GM18873 (cell line): ENCODE measurements around the gene IFT88.

Experiments
- ATAC-seq: cut with Tn5 transposase; IDR thresholded peaks from one replicate; pipeline ENCODE4 v1.9.1; 2021; ENCODE audit warnings: mild to moderate bottlenecking, moderate library complexity, moderate number of reproducible peaks; ENCODE audit not compliant: unreplicated experiment, low FRiP score

Gene IFT88

DNA sequence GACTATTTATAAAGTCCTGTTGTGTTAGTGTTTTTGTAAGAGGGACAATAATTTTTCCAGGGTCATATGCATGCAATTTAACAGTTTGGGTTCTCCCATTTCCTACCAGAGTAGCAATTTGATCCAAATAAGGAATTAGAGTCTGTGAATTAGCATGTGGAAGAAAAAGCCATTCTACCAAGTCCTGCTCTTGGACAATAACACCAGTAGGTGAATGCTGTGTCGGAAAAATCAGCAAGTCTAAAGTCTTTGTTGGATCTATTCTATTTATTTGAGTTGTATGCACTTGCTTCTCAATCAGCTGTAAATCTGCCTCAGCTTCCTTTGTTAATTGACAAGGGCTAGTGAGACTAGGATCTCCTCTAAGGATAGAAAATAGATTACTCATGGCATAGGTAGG, 115.1 kb downstream of the IFT88 start:
- no peak for ATAC-seq

DNA sequence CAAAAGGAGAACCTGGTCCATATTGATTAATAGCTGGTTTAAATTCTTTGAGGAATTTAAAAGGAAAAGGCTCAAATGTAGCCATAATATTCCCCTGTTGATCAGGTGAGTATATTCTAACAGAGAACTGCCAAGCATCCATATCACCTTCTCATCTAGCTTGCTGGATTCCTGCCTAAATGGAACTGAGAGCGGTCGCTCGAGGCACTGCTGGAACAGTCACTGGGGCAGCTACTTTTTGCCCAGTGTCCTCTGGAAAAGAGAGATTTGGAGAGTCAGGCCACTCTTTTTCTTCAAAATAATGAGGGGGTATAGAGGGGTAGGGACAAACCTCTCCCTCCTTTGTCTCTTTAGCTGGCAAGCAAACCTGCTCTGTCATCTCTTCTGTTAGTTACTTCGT, 117.1 kb downstream of the IFT88 start:
- no peak for ATAC-seq

DNA sequence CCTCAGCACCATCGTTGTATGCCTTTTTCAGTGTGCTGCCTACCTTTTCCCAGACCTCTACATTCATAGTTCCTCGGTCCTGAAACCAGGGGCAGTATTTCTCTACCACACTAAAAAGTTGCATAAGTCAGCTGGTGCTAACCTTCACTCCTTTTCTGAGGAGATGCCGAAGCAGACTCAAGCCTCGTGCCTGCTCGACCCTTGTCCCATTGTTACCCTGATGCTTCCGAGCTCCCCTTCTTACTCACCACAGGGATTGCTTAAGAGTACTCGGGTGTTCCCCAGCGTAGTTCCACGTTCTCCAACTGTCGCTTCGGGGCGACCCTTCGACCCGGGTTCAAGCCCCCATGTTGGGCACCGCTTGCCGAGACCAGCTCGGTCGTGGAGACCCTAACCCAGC, 117.6 kb downstream of the IFT88 start:
- ATAC-seq, result no peak

DNA sequence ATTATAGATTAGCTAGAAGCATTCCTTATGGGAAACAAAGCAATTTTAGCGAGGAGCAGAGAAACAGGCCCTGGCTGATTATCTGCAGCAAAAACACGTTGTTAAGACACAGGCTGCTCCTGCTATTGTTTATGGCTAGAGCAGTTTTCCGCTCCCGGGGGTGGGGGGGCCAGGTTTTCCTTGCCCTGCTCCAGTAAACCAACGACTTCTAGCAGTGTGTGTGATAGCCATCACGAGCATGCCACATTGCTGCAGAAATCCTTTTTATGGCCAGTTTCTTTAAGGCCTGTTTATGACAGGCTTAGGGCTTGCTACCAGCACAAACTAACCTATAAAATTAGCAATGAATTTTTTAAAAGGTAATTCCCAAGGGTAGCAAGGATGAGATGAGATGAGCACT, 118.1 kb downstream of the IFT88 start:
- no peak for ATAC-seq

DNA sequence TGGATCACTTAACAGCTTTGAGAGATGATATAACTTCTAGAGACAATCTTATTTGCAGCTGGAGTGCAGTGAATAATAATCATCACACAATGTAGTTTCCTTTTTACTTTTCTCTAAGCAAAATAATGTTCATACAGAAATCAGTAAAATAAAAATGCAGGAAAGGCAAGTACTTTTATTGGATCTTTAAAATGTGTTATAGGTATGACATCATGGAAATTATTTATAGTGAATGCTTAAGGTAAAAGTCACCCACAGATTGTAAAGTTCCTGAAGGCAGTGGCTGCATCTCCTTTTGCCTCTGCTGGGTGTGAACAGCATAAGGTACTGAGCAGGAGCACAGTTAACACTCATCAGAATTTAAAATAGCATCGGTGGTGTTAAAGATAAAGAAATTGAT, 119.2 kb downstream of the IFT88 start:
- ATAC-seq, result no peak

DNA sequence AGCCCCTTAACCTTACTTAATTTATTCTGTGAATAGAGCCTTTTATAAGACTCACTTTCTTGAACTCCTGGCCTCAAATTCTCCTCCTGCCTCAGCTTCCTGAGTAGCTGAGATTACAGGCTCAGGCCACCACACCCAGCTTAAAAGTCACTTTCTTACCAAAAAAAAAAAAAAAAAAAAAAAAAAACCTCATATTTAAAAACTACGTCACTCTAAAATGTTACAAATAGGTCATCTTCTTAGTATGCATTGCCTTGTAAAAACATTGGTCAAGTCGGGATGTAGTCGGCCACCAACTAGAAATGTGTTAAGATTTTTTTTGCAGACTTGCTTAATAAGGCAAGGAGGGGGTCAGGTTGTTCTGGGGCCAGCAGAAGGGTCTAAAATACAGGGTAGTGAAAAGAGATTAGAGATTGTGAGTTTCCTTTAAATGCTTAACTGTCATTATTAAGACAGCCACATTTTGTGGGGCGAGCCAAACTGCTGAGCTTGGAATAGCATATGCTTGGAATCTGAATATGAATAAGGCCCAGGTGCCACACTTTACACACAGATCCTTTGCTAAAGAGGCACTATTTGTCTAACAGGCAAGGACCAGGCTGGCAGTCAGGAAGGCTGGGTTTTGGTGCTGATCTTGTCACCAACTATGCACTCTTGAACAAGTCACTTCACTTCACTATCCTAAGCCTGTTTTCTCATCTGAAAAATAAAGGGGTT, 120.1 kb downstream of the IFT88 start:
- ATAC-seq, result no peak

DNA sequence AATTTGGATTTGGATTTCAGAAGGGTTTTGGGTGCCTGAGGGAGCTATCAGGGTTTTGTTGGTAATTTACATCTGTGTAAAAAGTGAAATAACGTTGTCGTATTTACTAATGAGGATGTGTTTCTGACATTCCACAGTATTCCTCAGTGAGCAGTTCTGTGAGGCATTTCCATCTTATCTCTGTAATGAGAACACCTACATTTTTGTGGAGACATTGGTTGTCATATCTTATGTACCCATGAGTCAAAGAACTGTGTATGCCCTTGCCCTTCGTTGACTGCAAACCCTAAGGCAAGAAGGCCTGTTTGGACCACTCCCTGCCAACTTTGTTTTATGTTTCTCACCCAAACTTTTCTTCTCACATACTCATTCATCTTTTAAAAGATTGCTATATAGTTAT, 122.3 kb downstream of the IFT88 start:
- no peak for ATAC-seq

DNA sequence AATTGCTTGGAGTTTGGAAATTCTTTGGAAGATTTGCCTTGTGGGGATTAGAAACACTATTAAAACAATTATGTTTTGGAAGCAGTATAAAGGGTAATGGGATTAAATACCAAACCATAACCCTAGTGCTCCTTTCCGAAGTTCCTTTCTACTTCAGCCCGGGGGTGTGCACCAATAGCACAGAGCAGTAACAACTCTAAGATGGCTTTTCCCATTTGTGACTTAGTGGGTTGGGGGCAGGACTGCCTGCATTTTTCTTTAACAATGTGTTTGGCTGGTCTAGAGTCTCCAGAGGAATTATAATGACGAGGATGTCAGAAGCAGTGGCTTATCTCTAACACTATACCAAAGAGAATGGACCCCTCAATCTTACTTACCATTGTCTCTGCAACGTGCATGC, 124.7 kb downstream of the IFT88 start:
- no peak for ATAC-seq

DNA sequence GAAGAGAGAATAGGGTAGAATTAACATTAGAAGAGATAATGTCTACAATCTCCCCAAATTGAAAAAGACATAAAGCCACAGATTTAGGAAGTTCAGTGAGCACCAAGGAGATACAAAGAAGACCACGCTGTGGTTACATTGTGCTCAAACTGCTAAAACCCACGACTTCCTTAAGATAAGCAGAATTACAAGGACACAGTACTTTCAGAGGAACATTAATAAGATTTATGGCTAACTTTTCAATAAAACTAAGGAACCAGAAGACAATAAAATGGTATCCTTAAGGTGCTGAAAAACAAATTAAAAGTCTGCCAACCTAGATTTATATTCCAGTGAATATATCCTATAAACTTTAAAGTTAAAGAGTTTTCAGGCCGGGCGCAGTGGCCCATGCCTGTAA, 129.1 kb downstream of the IFT88 start:
- no peak for ATAC-seq

DNA sequence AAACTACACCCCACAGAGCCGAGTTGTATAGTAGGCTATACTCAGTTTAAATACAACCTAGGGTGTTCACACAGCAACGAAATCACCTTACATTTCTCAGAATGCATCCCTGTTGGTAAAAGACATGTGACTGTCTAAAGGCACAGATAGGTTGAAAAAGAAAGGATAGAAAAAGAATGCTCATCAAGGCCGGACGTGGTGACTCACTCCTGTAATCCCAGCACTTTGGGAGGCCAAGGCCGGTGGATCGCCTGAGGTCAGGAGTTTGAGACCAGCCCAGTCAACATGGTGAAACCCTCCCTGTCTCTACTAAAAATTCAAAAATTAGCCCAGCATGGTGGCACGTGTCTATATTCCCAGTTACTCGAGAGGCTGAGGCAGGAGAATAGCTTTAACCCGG, 132.8 kb downstream of the IFT88 start:
- ATAC-seq, result no peak

DNA sequence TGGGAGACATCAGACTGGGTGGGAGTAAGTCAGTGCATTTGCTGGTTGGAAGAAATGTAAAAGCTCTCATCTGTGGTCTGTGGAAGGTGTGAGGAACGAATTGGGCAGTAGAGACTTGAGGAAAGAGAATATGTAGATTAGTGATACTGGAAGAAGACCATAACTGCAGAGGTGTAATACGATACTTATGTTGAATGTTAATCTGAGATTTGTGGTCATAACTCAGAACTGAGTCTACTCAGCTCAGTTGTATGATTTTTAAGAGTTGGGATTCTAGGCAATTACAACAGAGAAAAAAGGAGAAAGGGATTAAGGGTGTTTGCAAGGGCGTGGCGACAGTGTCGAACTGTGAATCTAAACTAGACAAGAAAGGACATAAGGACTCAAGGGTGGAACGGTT, 133.3 kb downstream of the IFT88 start:
- no peak for ATAC-seq

DNA sequence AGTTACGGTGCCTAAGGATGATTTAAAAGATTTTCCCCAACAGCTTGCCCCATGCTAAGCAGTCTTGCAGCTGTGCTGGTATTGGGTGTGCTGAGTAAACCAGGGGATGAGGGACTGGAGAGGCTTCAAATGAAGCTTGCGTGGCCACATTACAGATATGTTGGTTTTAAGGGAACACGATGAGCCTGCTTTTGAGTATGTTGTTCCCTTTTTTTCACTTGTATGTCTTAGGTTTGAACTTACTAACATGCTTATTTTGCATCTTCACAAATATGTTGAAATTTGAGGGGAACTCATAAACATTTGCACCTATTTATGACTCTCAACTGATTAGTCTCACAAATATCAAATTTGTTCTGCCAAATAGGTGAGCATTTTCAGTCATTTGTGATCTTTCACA, 134.5 kb downstream of the IFT88 start:
- no peak for ATAC-seq

DNA sequence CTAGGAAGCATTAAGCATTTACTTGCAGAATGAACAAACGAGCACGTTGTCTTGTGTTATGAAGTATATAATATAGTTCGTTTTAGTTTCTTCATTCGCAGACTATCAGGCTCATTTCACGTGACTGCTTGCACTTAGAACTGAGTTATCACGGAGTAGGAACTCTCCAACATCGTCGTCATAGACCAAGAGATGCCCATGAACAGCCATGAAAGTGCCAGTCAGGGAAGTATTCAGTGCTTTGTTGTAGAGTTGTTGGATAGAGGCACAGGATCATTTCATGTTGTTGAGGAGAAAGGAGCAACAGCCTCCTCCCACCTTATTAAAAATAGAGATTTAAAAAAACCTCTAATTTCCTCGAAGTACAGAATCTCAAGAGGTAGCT, 135.6 kb downstream of the IFT88 start:
- no peak for ATAC-seq

DNA sequence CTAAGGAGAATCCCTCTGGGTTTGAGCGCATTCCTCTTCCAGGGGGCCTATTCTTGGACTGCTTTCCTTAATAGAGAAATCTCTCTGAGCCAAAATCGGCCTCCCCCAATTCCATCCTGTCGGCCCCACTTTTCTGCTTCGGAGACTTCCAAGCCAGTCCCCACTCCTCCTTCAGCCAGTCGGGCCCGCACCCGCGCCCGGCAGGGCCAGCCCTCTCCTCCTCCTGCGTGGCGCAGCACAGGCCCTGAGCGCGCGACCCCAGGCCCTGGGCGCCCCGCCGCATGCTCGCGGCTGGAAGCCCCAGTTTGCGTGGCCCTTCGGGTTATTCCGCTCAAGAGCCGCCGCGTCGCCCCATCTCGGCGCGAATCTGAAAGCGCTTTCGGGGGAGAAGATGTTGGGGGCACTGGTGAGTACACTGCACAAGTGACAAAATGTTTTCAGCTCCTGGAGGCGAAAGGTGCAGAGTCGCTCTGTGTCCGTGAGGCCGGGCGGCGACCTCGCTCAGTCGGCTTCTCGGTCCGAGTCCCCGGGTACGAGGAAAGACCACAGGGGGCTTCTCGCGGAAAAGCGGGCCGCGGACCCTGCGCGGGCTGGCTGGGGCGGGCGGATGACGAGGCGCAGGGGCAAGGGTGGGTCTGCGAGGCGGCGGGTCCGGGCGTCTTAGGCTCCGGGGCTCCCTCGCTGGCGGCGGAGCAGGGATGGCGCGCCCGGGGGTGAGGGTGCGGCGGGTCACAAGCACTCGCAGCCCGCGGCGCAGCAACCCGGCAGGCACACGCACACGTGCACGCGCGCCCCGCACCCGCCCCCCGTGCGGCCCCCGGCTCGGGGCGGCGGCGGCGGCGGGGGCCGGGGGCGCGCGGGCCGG, 136.2 kb downstream of the IFT88 start, which contains the start of gene IL17D:
IL17D (plus strand) TSS at position 785 of the 865 bp plus-strand sequence. CDS start 303 bp downstream, outside the sequence.
- ATAC-seq, result peak; percentile 17

DNA sequence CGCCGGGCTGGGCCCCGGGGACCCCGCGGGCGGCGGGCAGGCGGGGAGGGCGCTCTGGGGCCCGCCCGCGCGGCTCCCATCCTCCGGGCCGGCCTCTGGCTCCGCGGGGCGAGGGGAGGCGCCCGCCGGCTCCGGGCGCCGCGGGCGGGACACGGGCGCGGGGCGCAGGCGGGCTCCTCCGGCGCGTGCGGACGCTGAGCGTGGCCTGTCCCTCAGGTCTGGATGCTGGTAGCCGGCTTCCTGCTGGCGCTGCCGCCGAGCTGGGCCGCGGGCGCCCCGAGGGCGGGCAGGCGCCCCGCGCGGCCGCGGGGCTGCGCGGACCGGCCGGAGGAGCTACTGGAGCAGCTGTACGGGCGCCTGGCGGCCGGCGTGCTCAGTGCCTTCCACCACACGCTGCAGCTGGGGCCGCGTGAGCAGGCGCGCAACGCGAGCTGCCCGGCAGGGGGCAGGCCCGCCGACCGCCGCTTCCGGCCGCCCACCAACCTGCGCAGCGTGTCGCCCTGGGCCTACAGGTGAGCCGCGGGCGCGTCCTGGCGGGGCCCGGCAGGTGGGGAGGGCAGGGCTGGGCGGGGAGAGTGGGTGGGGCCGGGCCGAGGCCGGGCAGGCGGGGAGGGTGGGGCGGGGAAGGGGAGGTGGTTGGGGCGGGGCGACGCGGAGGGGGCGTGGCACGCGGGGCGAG, 137.0 kb downstream of the IFT88 start:
- peak; percentile 68 for ATAC-seq

DNA sequence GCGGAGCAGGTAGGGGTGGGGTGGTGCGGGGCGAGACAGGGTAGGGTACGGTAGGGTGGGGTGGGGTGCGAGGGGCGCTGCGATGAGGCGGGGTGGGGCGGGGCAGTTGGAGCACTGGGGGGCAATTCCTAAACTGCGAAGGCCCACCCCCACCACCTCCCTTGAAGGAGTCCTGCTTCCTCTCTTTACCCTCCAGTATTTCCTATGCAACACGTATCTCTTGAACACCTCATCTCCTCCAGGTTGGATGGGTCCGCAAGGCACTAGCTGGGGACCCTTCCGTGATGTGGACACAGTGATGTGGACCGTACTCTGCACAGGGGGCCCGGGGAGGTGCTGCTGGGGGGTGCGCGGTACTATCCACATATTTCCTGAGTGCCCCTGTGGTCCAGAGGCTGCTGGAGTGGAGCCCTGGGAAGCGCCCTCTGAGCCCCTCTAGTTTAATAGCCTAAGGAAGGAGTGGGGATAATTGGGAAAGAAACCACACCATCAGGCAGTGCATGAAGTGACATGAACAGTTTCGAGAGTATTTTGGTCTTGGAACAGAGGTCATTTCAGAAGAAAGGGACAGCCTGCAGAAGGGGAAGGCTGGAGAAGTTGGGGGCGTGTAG, 137.6 kb downstream of the IFT88 start:
- ATAC-seq, result no peak

DNA sequence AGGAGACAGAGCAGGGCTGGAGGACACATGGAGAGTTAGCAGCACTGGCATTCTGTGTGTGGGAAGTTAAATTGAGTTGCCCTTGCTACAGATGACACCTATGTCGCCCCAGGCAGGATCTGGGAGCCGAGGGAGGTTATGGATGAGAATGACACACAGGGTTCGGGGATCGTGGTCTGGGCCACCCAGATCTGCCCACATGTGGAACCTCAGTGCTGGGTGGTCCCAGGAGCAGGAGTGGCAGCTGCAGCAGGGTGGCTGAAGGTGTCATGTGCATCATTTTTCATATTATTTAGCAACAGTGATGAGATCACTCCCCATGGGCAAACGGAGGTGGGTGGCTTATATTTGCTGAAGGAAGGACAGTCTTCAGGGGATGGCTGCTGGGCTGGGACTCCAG, 139.7 kb downstream of the IFT88 start:
- no peak for ATAC-seq

DNA sequence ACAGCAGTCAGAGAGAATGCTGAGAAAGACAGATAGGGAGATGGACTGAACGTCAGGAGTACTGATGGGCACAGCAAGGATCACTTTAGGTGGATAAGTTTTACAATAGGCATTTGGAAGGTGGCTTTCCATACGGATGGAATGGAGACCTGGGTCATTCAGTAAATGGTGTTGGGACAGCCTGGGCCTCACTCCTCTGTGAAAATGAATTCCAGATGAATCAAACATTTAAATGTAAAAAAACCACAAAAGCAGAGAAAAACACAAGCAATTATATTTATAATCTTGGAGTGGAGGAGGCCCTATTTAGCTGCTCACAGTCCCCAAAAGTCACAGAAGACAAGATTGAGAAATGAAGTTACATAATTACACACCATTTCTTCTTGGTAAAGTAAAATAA, 141.3 kb downstream of the IFT88 start:
- no peak for ATAC-seq

DNA sequence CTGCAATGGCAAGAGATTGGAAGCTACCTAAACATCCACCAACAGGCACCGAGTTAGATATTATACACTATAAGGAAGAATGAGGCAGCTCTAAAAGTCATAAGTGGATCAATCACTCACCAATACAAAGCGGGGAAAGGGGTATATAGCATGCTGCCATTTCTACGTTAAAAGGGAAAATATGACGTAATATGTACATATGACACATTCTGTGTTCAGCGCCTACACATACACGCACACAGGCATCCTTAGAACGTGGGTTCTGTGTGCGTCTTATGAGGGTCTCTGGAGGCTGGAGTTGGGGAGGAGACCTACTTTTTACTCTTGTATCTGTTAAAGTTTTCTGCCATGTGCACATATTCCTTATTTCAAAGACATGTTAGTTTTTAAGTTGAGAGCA, 142.4 kb downstream of the IFT88 start:
- no peak for ATAC-seq

DNA sequence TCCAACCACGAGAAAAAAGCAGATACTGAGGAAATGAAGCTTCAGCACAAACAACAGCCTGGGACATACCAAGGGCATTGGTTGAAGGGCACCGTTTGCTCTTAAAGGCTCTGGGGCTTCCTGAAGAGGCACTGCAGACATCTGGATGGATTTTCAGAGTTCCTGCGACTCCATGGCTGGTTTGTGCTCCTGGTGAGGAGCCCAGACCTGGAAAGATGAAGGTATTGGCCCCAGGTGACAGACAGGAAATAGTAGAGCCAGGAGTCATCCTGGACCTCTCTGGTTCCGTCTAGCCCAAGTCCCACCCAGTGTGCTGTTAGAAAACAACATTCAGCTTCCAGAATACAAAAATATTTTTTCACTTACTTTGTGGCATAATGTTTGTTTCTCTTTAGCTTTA, 142.8 kb downstream of the IFT88 start:
- ATAC-seq, result no peak
